Osteoblast (primary cell): ENCODE data around the gene PCDHA12. TPM values are rescaled to one million over a fixed set of nuclear protein-coding genes. Genes with fewer than 3 reads are reported as not detected.
"Not testable (repeated sequence)": the region's sequence is repeated elsewhere in the genome, so short reads cannot be mapped to it uniquely, and the experiment has no call there.

ENCODE experiments used
- DNase-seq: peaks from one replicate; pipeline ENCODE4 v3.0.0; 2011; ENCODE audit warnings: low spot score, mixed read lengths; ENCODE audit not compliant: insufficient read length; ENCODE audit errors: missing footprints
- H2AFZ ChIP-seq: 2 replicates; pipeline ENCODE4 v1.6.0; 2011; ENCODE audit warnings: mild to moderate bottlenecking, low read length
- H3K27ac ChIP-seq: 2 replicates; pipeline ENCODE4 v1.5.1; 2011; ENCODE audit warnings: mild to moderate bottlenecking, low read depth, low read length, moderate library complexity
- H3K27me3 ChIP-seq: 2 replicates; pipeline ENCODE4 v1.6.0; 2012; ENCODE audit warnings: mild to moderate bottlenecking, control low read depth, inconsistent platforms, low read length, moderate library complexity; ENCODE audit not compliant: insufficient read depth
- H3K36me3 ChIP-seq: 2 replicates; pipeline ENCODE4 v1.5.1; 2011; ENCODE audit warnings: mild to moderate bottlenecking, low read length, control low read depth, moderate library complexity; ENCODE audit not compliant: insufficient read depth
- H3K4me1 ChIP-seq: 2 replicates; pipeline ENCODE4 v1.5.1; 2011; ENCODE audit warnings: mild to moderate bottlenecking, low read length, control low read depth, moderate library complexity; ENCODE audit not compliant: insufficient read depth
- H3K4me2 ChIP-seq: 2 replicates; pipeline ENCODE4 v1.6.0; 2011; ENCODE audit warnings: mild to moderate bottlenecking, low read length; ENCODE audit not compliant: insufficient read depth
- H3K4me3 ChIP-seq: fragments of 200-600 bp; sonication (generic); 3 replicates; pipeline ENCODE4 v1.5.1; 2012; ENCODE audit warnings: mild to moderate bottlenecking, low read length, inconsistent platforms; ENCODE audit not compliant: insufficient read depth
- H3K79me2 ChIP-seq: 2 replicates; pipeline ENCODE4 v1.6.0; 2012; ENCODE audit warnings: mild to moderate bottlenecking, low read length, control low read depth, inconsistent platforms; ENCODE audit not compliant: insufficient read depth
- H3K9me3 ChIP-seq: 2 replicates; pipeline ENCODE4 v1.5.1; 2011; ENCODE audit warnings: low read depth, low read length, control low read depth
- H4K20me1 ChIP-seq: 2 replicates; pipeline ENCODE4 v1.6.0; 2012; ENCODE audit warnings: mild to moderate bottlenecking, low read length, control low read depth; ENCODE audit not compliant: insufficient read depth
- total RNA-seq: library from RNA; depleted of rRNA; stranded (reverse); fragments of >200 nt; gene quantifications from 2 replicates; pipeline ENCODE4 v1.2.3, GENCODE V29; 2012
- TF ChIP-seq, protein P1 (sequence below): IDR thresholded peaks from 2 replicates; pipeline ENCODE4 v1.5.1; 2011; ENCODE audit warnings: mild to moderate bottlenecking, low read depth, low read length, moderate library complexity; ENCODE audit errors: extremely low read depth

The PCDHA12 gene
- total RNA-seq, 1 donor = 0.36 TPM

DNA sequence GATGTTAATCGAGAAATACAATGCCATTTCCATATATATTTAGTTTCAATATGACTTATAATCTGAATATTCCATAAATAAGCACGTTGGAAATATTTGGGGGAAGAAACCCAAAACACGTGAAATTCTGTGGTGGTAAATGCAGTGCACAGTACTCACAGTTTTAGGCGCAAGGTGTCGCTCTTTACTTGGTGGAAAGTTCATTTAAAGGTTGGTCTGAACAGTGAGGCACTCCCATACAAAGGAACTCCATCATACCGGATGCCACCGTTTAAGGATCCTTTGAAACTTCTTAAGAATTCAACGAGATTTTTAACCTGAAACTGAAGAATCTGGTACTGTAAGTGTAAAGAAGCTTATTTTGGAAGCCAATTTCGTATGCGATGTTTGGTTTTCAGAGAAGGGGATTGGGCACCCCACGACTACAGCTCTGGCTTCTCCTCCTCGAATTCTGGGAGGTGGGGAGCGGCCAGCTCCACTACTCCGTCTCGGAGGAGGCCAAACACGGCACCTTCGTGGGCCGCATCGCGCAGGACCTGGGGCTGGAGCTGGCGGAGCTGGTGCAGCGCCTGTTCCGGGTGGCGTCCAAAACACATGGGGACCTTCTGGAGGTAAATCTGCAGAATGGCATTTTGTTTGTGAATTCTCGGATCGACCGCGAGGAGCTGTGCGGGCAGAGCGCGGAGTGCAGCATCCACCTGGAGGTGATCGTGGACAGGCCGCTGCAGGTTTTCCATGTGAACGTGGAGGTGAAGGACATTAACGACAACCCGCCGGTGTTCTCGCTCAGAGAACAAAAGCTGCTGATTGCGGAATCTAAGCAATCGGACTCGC lies 6.2 kb upstream of the PCDHA12 start, which contains the start of gene PCDHA11:
TSS of gene PCDHA11 (plus strand) at position 237 of the 834 bp plus-strand sequence. CDS start at position 384, 147 bp downstream.
- Histone ChIP-seq H3K79me2 (no peaks in the 10 kb centered on the region), H4K20me1 (no peaks in the 10 kb centered on the region), H3K36me3 (no peaks in the 10 kb centered on the region), H3K27ac (no peak within 1 kb of the TSS), H3K27me3 (no peaks in the 10 kb centered on the region), H2AFZ (no peak within 1 kb of the TSS), H3K4me2 (no peak within 1 kb of the TSS), H3K9me3 (no peaks in the 10 kb centered on the region), H3K4me1 (no peaks in the 10 kb centered on the region), H3K4me3 (no peak within 1 kb of the TSS)
- TF ChIP-seq, protein P1, sequence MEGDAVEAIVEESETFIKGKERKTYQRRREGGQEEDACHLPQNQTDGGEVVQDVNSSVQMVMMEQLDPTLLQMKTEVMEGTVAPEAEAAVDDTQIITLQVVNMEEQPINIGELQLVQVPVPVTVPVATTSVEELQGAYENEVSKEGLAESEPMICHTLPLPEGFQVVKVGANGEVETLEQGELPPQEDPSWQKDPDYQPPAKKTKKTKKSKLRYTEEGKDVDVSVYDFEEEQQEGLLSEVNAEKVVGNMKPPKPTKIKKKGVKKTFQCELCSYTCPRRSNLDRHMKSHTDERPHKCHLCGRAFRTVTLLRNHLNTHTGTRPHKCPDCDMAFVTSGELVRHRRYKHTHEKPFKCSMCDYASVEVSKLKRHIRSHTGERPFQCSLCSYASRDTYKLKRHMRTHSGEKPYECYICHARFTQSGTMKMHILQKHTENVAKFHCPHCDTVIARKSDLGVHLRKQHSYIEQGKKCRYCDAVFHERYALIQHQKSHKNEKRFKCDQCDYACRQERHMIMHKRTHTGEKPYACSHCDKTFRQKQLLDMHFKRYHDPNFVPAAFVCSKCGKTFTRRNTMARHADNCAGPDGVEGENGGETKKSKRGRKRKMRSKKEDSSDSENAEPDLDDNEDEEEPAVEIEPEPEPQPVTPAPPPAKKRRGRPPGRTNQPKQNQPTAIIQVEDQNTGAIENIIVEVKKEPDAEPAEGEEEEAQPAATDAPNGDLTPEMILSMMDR = no peak
- no peak for DNase-seq

DNA sequence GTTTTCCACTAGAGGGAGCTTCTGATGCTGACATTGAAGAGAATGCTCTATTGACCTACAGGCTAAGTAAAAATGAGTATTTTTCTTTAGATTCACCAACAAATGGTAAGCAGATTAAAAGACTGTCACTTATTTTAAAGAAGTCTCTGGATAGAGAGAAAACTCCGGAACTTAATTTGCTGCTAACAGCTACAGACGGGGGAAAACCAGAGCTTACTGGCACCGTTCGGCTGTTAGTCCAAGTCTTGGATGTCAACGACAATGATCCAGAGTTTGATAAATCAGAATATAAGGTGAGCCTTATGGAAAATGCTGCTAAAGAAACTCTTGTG lies 5.6 kb upstream of the PCDHA12 start:
- no peak overlapping the region for H3K27ac ChIP-seq
- H3K4me2 ChIP-seq = no peak overlapping the region
- TF ChIP-seq, protein P1 = peak; percentile 19

DNA sequence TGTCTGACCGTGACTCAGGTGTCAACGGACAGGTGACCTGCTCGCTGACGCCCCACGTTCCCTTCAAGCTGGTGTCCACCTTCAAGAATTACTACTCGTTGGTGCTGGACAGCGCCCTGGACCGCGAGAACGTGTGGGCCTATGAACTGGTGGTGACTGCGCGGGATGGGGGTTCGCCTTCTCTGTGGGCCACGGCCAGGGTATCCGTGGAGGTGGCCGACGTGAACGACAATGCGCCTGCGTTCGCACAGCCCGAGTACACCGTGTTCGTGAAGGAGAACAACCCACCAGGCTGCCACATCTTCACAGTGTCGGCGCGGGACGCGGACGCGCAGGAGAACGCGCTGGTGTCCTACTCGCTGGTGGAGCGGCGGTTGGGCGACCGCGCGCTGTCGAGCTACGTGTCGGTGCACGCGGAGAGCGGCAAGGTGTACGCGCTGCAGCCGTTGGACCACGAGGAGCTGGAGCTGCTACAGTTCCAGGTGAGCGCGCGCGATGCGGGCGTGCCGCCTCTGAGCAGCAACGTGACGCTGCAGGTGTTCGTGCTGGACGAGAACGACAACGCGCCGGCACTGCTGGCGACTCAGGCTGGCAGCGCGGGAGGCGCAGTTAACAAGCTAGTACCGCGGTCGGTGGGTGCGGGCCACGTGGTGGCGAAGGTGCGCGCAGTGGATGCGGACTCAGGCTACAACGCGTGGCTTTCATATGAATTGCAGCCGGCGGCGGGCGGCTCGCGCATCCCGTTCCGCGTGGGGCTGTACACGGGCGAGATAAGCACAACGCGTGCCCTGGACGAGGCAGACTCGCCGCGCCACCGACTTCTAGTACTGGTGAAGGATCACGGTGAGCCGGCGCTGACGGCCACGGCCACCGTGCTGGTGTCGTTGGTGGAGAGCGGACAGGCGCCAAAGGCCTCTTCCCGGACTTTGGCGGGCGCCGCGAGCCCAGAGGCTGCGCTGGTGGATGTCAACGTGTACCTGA lies 4.6 kb upstream of the PCDHA12 start:
- H4K20me1 ChIP-seq = no peaks in the 10 kb centered on the region
- TF ChIP-seq, protein P1 = no peak
- H3K36me3 ChIP-seq = no peaks in the 10 kb centered on the region
- H3K79me2 ChIP-seq = no peaks in the 10 kb centered on the region
- DNase-seq = no peak
- H3K4me2 ChIP-seq = no peak overlapping the region
- H3K4me3 ChIP-seq = no peak overlapping the region
- H3K27ac ChIP-seq = no peak overlapping the region
- no peaks in the 10 kb centered on the region for H3K4me1 ChIP-seq
- H3K27me3 ChIP-seq = no peaks in the 10 kb centered on the region
- H3K9me3 ChIP-seq = no peaks in the 10 kb centered on the region
- H2AFZ ChIP-seq = no peak overlapping the region

More for the DNA sequence above, 5.6 kb upstream of the PCDHA12 start:
- Histone ChIP-seq H3K36me3 (no peaks in the 10 kb centered on the region), H3K9me3 (no peaks in the 10 kb centered on the region), H2AFZ (no peak overlapping the region), H3K27me3 (no peaks in the 10 kb centered on the region), H3K4me1 (no peaks in the 10 kb centered on the region), H3K79me2 (no peaks in the 10 kb centered on the region), H4K20me1 (no peaks in the 10 kb centered on the region), H3K4me3 (no peak overlapping the region)
- no peak for DNase-seq

DNA sequence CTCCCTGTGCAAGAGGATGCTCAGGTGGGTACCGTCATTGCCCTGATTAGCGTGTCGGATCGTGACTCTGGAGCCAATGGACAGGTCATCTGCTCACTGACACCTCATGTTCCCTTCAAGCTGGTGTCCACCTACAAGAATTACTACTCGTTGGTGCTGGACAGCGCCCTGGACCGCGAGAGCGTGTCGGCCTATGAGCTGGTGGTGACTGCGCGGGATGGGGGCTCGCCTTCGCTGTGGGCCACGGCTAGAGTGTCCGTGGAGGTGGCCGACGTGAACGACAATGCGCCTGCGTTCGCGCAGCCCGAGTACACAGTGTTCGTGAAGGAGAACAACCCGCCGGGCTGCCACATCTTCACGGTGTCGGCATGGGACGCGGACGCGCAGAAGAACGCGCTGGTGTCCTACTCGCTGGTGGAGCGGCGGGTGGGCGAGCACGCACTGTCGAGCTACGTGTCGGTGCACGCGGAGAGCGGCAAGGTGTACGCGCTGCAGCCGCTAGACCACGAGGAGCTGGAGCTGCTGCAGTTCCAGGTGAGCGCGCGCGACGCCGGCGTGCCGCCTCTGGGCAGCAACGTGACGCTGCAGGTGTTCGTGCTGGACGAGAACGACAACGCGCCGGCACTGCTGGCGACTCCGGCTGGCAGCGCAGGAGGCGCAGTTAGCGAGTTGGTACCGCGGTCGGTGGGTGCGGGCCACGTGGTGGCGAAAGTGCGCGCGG lies 1.6 kb downstream of the PCDHA12 start:
- H2AFZ ChIP-seq, H3K4me1 ChIP-seq, H3K4me3 ChIP-seq, H3K27ac ChIP-seq, DNase-seq, H3K79me2 ChIP-seq, H3K36me3 ChIP-seq, H3K9me3 ChIP-seq, H4K20me1 ChIP-seq, H3K4me2 ChIP-seq, H3K27me3 ChIP-seq: not testable (repeated sequence)
